Tibial nerve (tissue), 4 donors: ENCODE measurements around the gene SNU13.

ENCODE experiments used
- EP300 ChIP-seq, 2 donors: sonication (generic); formaldehyde crosslinking; IDR thresholded peaks; one replicate each; pipeline ENCODE4 v1.6.1; 2017; ENCODE audit warnings: antibody characterized with exemption in 2 of 2, mild to moderate bottlenecking in 1 of 2
- POLR2A ChIP-seq, 2 donors: fragments of 450-650 bp; IDR thresholded peaks; one replicate each; pipeline ENCODE4 v1.6.1; 2017; ENCODE audit warnings: antibody characterized with exemption in 2 of 2, mild to moderate bottlenecking in 2 of 2, moderate library complexity in 2 of 2
- TF ChIP-seq, protein P1 (sequence below), 5 experiments: fragments of 200-600 bp in 3 of 5; fragments of 450-650 bp in 2 of 5; sonication (generic) in 3 of 5; IDR thresholded peaks; one replicate each; pipeline ENCODE4 v1.5.1; 2016 to 2019; ENCODE audit warnings: antibody characterized with exemption in 5 of 5, mild to moderate bottlenecking in 3 of 5, moderate library complexity in 2 of 5

DNA sequence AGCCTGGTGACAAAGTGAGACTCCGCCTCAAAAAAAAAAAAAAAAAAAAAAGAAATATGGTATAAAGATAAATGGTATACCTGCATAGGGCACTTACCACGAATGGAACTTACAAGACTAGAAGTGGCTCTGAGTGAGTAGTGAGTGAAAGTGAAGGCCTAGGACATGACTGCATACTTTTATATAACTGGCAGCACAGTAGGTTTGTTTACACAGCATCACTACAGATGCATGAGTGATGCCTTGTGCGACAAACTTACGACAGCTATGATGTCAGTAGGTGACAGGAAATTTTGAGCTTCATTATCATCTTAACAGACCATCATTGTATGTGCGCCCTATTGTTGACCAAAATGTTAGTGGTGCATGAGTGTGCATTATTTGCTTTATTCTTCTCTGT lies 49.9 kb downstream of the SNU13 start:
- TF ChIP-seq, protein P1, sequence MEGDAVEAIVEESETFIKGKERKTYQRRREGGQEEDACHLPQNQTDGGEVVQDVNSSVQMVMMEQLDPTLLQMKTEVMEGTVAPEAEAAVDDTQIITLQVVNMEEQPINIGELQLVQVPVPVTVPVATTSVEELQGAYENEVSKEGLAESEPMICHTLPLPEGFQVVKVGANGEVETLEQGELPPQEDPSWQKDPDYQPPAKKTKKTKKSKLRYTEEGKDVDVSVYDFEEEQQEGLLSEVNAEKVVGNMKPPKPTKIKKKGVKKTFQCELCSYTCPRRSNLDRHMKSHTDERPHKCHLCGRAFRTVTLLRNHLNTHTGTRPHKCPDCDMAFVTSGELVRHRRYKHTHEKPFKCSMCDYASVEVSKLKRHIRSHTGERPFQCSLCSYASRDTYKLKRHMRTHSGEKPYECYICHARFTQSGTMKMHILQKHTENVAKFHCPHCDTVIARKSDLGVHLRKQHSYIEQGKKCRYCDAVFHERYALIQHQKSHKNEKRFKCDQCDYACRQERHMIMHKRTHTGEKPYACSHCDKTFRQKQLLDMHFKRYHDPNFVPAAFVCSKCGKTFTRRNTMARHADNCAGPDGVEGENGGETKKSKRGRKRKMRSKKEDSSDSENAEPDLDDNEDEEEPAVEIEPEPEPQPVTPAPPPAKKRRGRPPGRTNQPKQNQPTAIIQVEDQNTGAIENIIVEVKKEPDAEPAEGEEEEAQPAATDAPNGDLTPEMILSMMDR (IDR thresholded peaks at IDR 0.05): no peak
- no peak for TF ChIP-seq POLR2A (IDR thresholded peaks at IDR 0.05)
- no peak for TF ChIP-seq EP300 (IDR thresholded peaks at IDR 0.05)
